DLD1 (cell line): ENCODE data around the gene RPS6KC1.
"Not testable (repeated sequence)": the region's sequence is repeated elsewhere in the genome, so short reads cannot be mapped to it uniquely, and the experiment has no call there.

Source experiments
- in situ Hi-C: cut with HindIII; loops from 2 replicates; pipeline ENCODE4 v1.10.0; 2017; ENCODE audit warnings: low sequenced_read_pairs

The RPS6KC1 gene

GRCh38 chr1:213273546-213273945 lies 222.5 kb downstream of the RPS6KC1 start:
- in situ Hi-C loops, result no loop called here

GRCh38 chr1:213274140-213274539 lies 223.1 kb downstream of the RPS6KC1 start:
- in situ Hi-C loops, result no loop called here

- in situ Hi-C loops, result no loop called here
These were observed 224.3 kb downstream of the RPS6KC1 start for GRCh38 chr1:213275293-213275692.

- in situ Hi-C loops, result no loop called here
These were observed 225.2 kb downstream of the RPS6KC1 start for GRCh38 chr1:213276236-213276635.

- in situ Hi-C loops, result no loop called here
These were observed 226.0 kb downstream of the RPS6KC1 start for GRCh38 chr1:213277036-213277435.

- in situ Hi-C loops, result no loop called here
These were observed 228.4 kb downstream of the RPS6KC1 start for GRCh38 chr1:213279410-213279809.

GRCh38 chr1:213281640-213282301 lies 230.7 kb downstream of the RPS6KC1 start:
- in situ Hi-C loops, result no loop called here

GRCh38 chr1:213284626-213285025 lies 233.6 kb downstream of the RPS6KC1 start:
- in situ Hi-C loops, result no loop called here

- in situ Hi-C loops, result no loop called here
These were observed 235.2 kb downstream of the RPS6KC1 start for GRCh38 chr1:213286235-213286634.

- in situ Hi-C loops, result no loop called here
These were observed 236.9 kb downstream of the RPS6KC1 start for GRCh38 chr1:213287987-213288386.

- in situ Hi-C loops, result no loop called here
These were observed 240.5 kb downstream of the RPS6KC1 start for GRCh38 chr1:213291526-213291925.

- in situ Hi-C loops, result no loop called here
These were observed 241.6 kb downstream of the RPS6KC1 start for GRCh38 chr1:213292614-213293013.

- in situ Hi-C loops, result no loop called here
These were observed 244.8 kb downstream of the RPS6KC1 start for GRCh38 chr1:213295860-213296259.

- in situ Hi-C loops, result no loop called here
These were observed 245.5 kb downstream of the RPS6KC1 start for GRCh38 chr1:213296558-213296957.

- in situ Hi-C loops, result no loop called here
These were observed 246.0 kb downstream of the RPS6KC1 start for GRCh38 chr1:213297021-213297420.

GRCh38 chr1:213300433-213300832 lies 249.4 kb downstream of the RPS6KC1 start:
- in situ Hi-C loops, result no loop called here

- in situ Hi-C loops, result not testable (repeated sequence)
These were observed 250.5 kb downstream of the RPS6KC1 start for GRCh38 chr1:213301524-213301923.

- in situ Hi-C loops, result no loop called here
These were observed 252.2 kb downstream of the RPS6KC1 start for GRCh38 chr1:213303286-213303685.

GRCh38 chr1:213315571-213315970 lies 264.5 kb downstream of the RPS6KC1 start:
- in situ Hi-C loops, result no loop called here

- in situ Hi-C loops, result not testable (repeated sequence)
These were observed 267.4 kb downstream of the RPS6KC1 start for GRCh38 chr1:213318458-213318857.

GRCh38 chr1:213320191-213320870 lies 269.3 kb downstream of the RPS6KC1 start:
- in situ Hi-C loops, result no loop called here
